GM13977 (cell line): ENCODE results near the gene ALMS1.

ENCODE experiments used
- DNase-seq: peaks from one replicate; pipeline ENCODE4 v3.0.0; 2012; ENCODE audit warnings: low spot score
- CTCF ChIP-seq: IDR thresholded peaks from 2 replicates; pipeline ENCODE4 v1.5.1; 2012; ENCODE audit warnings: mild to moderate bottlenecking, control low read depth; ENCODE audit not compliant: insufficient read depth; ENCODE audit errors: extremely low read depth, missing control alignments
- in situ Hi-C: fragments of 300-500 bp; cut with MboI; formaldehyde crosslinking; loops from one replicate; pipeline ENCODE4 v1.12.0; 2022; ENCODE audit warnings: low sequenced_read_pairs, low pct_unique_long_range_greater_than_20kb, mixed read lengths, inconsistent platforms; ENCODE audit not compliant: unreplicated experiment

The ALMS1 gene

DNA sequence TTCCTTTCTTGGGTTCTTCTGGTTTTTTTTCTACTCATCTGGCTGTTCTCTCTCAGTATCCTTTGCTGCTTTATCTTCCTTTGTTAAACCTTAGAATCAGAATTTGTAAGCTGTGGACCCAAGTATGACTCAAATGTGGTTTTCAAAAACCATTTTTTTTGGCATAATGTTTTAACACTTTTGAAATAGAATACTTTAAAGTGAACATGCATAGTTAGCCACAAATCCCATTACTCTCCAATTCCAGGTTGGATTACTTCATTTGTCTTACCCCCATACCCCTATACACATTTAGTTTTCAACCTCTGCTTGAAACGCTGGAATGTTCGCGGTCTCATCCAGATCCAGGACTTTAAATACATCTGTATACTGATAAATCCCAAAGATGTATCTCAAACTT lies 29.1 kb downstream of the ALMS1 start:
- no peak for DNase-seq
- no peak for TF ChIP-seq CTCF
- in situ Hi-C loops: no loop called here

DNA sequence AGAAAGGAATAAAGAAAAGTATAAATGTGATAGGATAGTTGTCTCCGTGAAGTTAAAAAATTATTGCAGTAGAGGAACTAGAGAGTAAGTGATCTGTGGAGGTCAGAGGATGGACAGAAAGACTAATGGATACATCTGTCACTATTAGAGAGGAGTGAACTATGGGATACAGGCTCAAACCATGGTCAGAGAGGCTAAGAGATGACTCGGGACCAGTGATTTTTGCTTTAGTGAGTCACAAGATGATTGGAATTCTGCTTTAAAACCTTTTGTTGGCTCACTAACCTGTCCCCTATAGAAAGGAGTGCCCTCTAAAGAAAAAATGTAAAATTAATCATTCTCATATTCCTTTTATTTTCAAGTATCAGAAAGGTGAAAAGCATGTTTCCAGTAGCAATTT lies 30.3 kb downstream of the ALMS1 start:
- TF ChIP-seq CTCF: no peak
- DNase-seq: no peak
- in situ Hi-C loops: no loop called here

GRCh38 chr2:73418343-73418742 lies 32.7 kb downstream of the ALMS1 start:
- in situ Hi-C loops: no loop called here
- TF ChIP-seq CTCF: no peak
- no peak for DNase-seq

DNA sequence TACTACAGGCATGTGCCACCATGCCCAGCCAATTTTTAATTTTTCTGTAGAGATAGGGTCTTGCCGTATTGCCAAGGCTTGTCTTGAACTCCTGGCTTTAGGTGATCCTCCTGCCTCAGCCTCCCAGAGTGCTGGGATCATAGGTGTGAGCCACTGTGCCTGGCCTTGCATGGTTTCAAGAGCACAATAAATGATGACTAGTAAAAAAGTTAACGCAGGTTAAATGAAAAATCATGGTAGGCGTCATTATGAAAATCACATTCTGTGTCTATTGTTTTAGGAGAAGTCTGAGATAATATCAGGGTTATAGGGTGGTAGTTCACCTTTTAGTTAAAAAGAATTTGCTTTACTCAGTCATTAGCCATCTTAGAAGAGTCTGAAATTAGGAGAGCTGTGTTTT lies 38.3 kb downstream of the ALMS1 start:
- in situ Hi-C loops: no loop called here
- no peak for DNase-seq
- no peak for TF ChIP-seq CTCF

DNA sequence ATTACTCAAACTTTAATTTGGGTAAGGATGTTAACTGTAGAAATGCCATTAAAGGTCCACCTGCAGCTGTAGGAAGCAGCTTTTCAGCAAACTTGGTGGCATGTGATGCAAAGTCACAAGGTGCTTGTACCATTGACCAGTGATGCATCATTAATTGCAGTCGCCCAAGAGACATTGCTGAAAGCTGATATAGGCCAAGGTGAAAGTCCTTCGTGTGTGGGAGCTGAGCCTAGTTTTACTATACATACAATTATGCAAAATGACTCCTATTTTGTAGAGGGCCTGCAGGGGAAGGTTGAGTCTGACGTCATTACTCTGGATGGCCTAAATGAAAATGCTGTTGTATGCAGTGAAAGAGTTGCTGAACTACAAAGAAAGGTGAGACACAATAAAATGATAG lies 40.5 kb downstream of the ALMS1 start:
- in situ Hi-C loops: no loop called here
- TF ChIP-seq CTCF: no peak
- DNase-seq: no peak

DNA sequence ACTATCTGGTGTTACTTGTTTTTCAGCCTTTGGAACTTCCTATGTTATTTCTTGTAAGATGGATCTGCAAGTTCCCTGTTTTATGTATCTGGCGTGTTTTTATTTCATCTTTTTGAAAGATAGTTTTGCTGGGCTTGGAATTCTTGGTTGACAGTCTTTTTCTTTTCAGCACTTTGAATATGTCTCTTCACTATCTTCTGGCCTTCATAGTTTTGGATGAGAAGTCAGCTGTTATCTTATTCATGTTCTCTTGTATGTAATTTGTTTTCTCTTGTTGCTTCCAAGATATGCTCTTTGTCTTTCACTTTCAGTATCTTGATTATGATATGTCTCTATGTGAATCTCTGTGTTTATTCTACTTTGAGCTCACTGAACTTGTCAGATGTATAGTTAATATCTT lies 50.4 kb downstream of the ALMS1 start:
- no peak for TF ChIP-seq CTCF
- in situ Hi-C loops: no loop called here
- DNase-seq: no peak

- no peak for TF ChIP-seq CTCF
- in situ Hi-C loops: no loop called here
- no peak for DNase-seq
Measured at GRCh38 chr2:73444202-73444601, 58.6 kb downstream of the ALMS1 start.
